Mesenchymal stem cell (in vitro differentiated cells and primary cell): Measurements from ENCODE around the gene CYP4Z1.

Source experiments
- DNase-seq: peaks from one replicate; pipeline ENCODE4 v3.0.0-alpha.2; 2013
- H2AFZ ChIP-seq: one replicate; pipeline ENCODE4 v1.6.1; 2013; ENCODE audit warnings: low read depth, mild to moderate bottlenecking, control low read depth, inconsistent platforms, low read length, moderate library complexity
- H2AK5ac ChIP-seq: 2 replicates; pipeline ENCODE4 v1.6.1; 2013; ENCODE audit warnings: low read length, moderate library complexity, mild to moderate bottlenecking, inconsistent platforms; ENCODE audit not compliant: severe bottlenecking
- H2BK120ac ChIP-seq: one replicate; pipeline ENCODE4 v1.6.1; 2013; ENCODE audit warnings: low read depth, mild to moderate bottlenecking, inconsistent platforms, low read length, moderate library complexity
- H2BK12ac ChIP-seq, 2 experiments: one replicate each; pipeline ENCODE4 v1.6.1; 2013; ENCODE audit warnings: inconsistent platforms in 2 of 2, low read length in 2 of 2, mild to moderate bottlenecking in 2 of 2, moderate library complexity in 2 of 2, control low read depth in 1 of 2
- H2BK15ac ChIP-seq: one replicate; pipeline ENCODE4 v1.6.1; 2013; ENCODE audit warnings: mild to moderate bottlenecking, low read depth, inconsistent platforms; ENCODE audit not compliant: poor library complexity, severe bottlenecking
- H2BK5ac ChIP-seq: 2 replicates; pipeline ENCODE4 v1.6.1; 2013; ENCODE audit warnings: low read depth, mild to moderate bottlenecking, low read length, control low read depth, inconsistent platforms; ENCODE audit not compliant: poor library complexity, severe bottlenecking
- H3K14ac ChIP-seq, 2 experiments: one replicate each; pipeline ENCODE4 v1.6.1; 2013; ENCODE audit warnings: inconsistent platforms in 2 of 2, low read length in 2 of 2, control low read depth in 1 of 2, mild to moderate bottlenecking in 1 of 2, moderate library complexity in 1 of 2
- H3K18ac ChIP-seq, 2 experiments: one replicate each; pipeline ENCODE4 v1.6.1; 2013; ENCODE audit warnings: inconsistent platforms in 2 of 2, low read length in 2 of 2, control low read depth in 1 of 2, low read depth in 1 of 2, mild to moderate bottlenecking in 1 of 2
- H3K23ac ChIP-seq, 2 experiments: one replicate each; pipeline ENCODE4 v1.6.1; 2013; ENCODE audit warnings: inconsistent platforms in 2 of 2, low read length in 2 of 2, mild to moderate bottlenecking in 2 of 2, moderate library complexity in 2 of 2, control low read depth in 1 of 2
- H3K27ac ChIP-seq: 2 replicates; pipeline ENCODE4 v1.5.1; 2013; ENCODE audit warnings: mild to moderate bottlenecking, moderate library complexity, low read length, control low read depth, inconsistent platforms; ENCODE audit not compliant: poor library complexity, severe bottlenecking
- H3K27me3 ChIP-seq, 2 experiments: 2 replicates each; pipeline versions ENCODE4 v1.6.1 to v1.7.0; 2013; ENCODE audit warnings: low read length in 2 of 2, mild to moderate bottlenecking in 2 of 2, moderate library complexity in 2 of 2, control low read depth in 1 of 2, inconsistent platforms in 1 of 2; ENCODE audit not compliant: control insufficient read depth in 1 of 2, insufficient read depth in 1 of 2
- H3K36me3 ChIP-seq, 2 experiments: 2 replicates each; pipeline versions ENCODE4 v1.6.1 to v1.7.0; 2013; ENCODE audit warnings: low read length in 2 of 2, control low read depth in 1 of 2, inconsistent platforms in 1 of 2, low read depth in 1 of 2, mild to moderate bottlenecking in 1 of 2; ENCODE audit not compliant: insufficient read depth in 2 of 2, control insufficient read depth in 1 of 2
- H3K4ac ChIP-seq, 2 experiments: one replicate each; pipeline ENCODE4 v1.6.1; 2013; ENCODE audit warnings: inconsistent platforms in 2 of 2, low read length in 2 of 2, mild to moderate bottlenecking in 2 of 2, moderate library complexity in 2 of 2, control low read depth in 1 of 2, low read depth in 1 of 2
- H3K4me1 ChIP-seq: 2 replicates; pipeline ENCODE4 v1.6.1; 2013; ENCODE audit warnings: low read depth, low read length, control low read depth; ENCODE audit not compliant: control insufficient read depth, insufficient read depth
- H3K4me2 ChIP-seq: 2 replicates; pipeline ENCODE4 v1.6.1; 2013; ENCODE audit warnings: low read length, mild to moderate bottlenecking, inconsistent platforms; ENCODE audit not compliant: poor library complexity, severe bottlenecking
- H3K4me3 ChIP-seq, 2 experiments: 2 replicates each; pipeline versions ENCODE4 v1.5.1 to v1.7.0; 2013; ENCODE audit warnings: low read length in 2 of 2, mild to moderate bottlenecking in 2 of 2, control low read depth in 1 of 2, low read depth in 1 of 2; ENCODE audit not compliant: insufficient read depth in 1 of 2
- H3K79me1 ChIP-seq: replicated peaks from 2 replicates; pipeline ENCODE4 v1.6.1; 2013; ENCODE audit warnings: mild to moderate bottlenecking, control low read depth, low read length, inconsistent platforms; ENCODE audit not compliant: poor library complexity, severe bottlenecking
- H3K9ac ChIP-seq: 2 replicates; pipeline ENCODE4 v1.7.0; 2013; ENCODE audit warnings: mild to moderate bottlenecking, low read length, moderate library complexity
- H3K9me3 ChIP-seq: 2 replicates; pipeline ENCODE4 v1.7.0; 2013; ENCODE audit warnings: mild to moderate bottlenecking, low read length; ENCODE audit not compliant: control insufficient read depth
- H4K8ac ChIP-seq: one replicate; pipeline ENCODE4 v1.6.1; 2013; ENCODE audit warnings: inconsistent platforms, mild to moderate bottlenecking, low read length, moderate library complexity
- H4K91ac ChIP-seq: one replicate; pipeline ENCODE4 v1.6.1; 2013; ENCODE audit warnings: mild to moderate bottlenecking, low read length, inconsistent platforms
- WGBS: methylation state at CpG from one replicate; pipeline ENCODE4 v1.1.7; 2013; ENCODE audit warnings: mixed read lengths; 5-methylcytosine and 5-hydroxymethylcytosine counted together

CYP4Z1 gene

GRCh38 chr1:47024141-47024801, 42.8 kb upstream of the CYP4Z1 start:
- Histone ChIP-seq H2BK12ac (no peak overlapping the region), H2BK120ac (no peak overlapping the region), H4K8ac (no peak overlapping the region), H3K27ac (no peak overlapping the region), H4K91ac (no peak overlapping the region), H3K4me3 (peak overlapping the region in 1 of 2 experiments; percentile 72), H3K9me3 (no peaks in the 10 kb centered on the region), H3K14ac (no peak overlapping the region), H2AK5ac (no peak overlapping the region), H3K4me1 (peaks cover 6% of the 10 kb centered on the region), H3K4me2 (peak overlapping the region; percentile 51), H3K79me1 (no peaks in the 10 kb centered on the region), H2BK15ac (no peak overlapping the region), H3K4ac (no peak overlapping the region), H3K27me3 (peaks cover 8 to 27% of the 10 kb centered on the region in 2 experiments), H3K9ac (no peak overlapping the region), H3K23ac (no peak overlapping the region), H3K36me3 (no peaks in the 10 kb centered on the region), H2BK5ac (no peak overlapping the region), H3K18ac (no peak overlapping the region), H2AFZ (no peak overlapping the region)
- DNase-seq: no peak
- WGBS: 13% methylated on average over 3 of the region's 8 CpGs

GRCh38 chr1:47030170-47030805, 36.7 kb upstream of the CYP4Z1 start:
- Histone ChIP-seq H3K9ac (no peak overlapping the region), H3K79me1 (no peaks in the 10 kb centered on the region), H3K27me3 (no peaks in the 10 kb centered on the region), H3K4me2 (no peak overlapping the region), H2BK120ac (no peak overlapping the region), H4K8ac (no peak overlapping the region), H3K9me3 (no peaks in the 10 kb centered on the region), H3K14ac (no peak overlapping the region), H2AK5ac (no peak overlapping the region), H3K23ac (no peak overlapping the region), H2BK5ac (no peak overlapping the region), H3K36me3 (no peaks in the 10 kb centered on the region), H2AFZ (no peak overlapping the region), H3K4ac (no peak overlapping the region), H3K4me1 (no peaks in the 10 kb centered on the region), H3K27ac (no peak overlapping the region), H3K18ac (no peak overlapping the region), H3K4me3 (no peak overlapping the region), H2BK12ac (no peak overlapping the region), H4K91ac (no peak overlapping the region), H2BK15ac (no peak overlapping the region)
- no peak for DNase-seq
- WGBS: 54% methylated on average over 3 of the region's 3 CpGs

- H3K18ac ChIP-seq: no peak overlapping the region
- no peak overlapping the region for H3K27ac ChIP-seq
- no peak overlapping the region for H2AK5ac ChIP-seq
- H3K27me3 ChIP-seq: no peaks in the 10 kb centered on the region
- H3K36me3 ChIP-seq: no peaks in the 10 kb centered on the region
- no peak overlapping the region for H2BK15ac ChIP-seq
- DNase-seq: no peak
- no peak overlapping the region for H3K23ac ChIP-seq
- H3K4me3 ChIP-seq: peak overlapping the region in 1 of 2 experiments; percentile 52
- no peaks in the 10 kb centered on the region for H3K9me3 ChIP-seq
- no peaks in the 10 kb centered on the region for H3K79me1 ChIP-seq
- H2AFZ ChIP-seq: no peak overlapping the region
- H2BK120ac ChIP-seq: no peak overlapping the region
- no peak overlapping the region for H3K4ac ChIP-seq
- no peak overlapping the region for H3K4me2 ChIP-seq
- WGBS: 25% methylated on average over 2 of the region's 3 CpGs
- no peak overlapping the region for H3K9ac ChIP-seq
- no peak overlapping the region for H3K14ac ChIP-seq
- no peak overlapping the region for H4K8ac ChIP-seq
- no peak overlapping the region for H2BK5ac ChIP-seq
- H2BK12ac ChIP-seq: no peak overlapping the region
- no peak overlapping the region for H4K91ac ChIP-seq
- H3K4me1 ChIP-seq: no peaks in the 10 kb centered on the region
These were observed 36.0 kb upstream of the CYP4Z1 start for GRCh38 chr1:47031059-47031458.

GRCh38 chr1:47031585-47031984, 35.4 kb upstream of the CYP4Z1 start:
- Histone ChIP-seq H3K27ac (no peak overlapping the region), H3K18ac (no peak overlapping the region), H2AFZ (no peak overlapping the region), H2BK12ac (no peak overlapping the region), H2BK120ac (no peak overlapping the region), H3K4ac (no peak overlapping the region), H4K8ac (no peak overlapping the region), H3K9ac (no peak overlapping the region), H2AK5ac (no peak overlapping the region), H3K9me3 (no peaks in the 10 kb centered on the region), H3K27me3 (no peaks in the 10 kb centered on the region), H2BK5ac (no peak overlapping the region), H2BK15ac (no peak overlapping the region), H3K4me3 (peak overlapping the region in 1 of 2 experiments; percentile 52), H3K4me1 (no peaks in the 10 kb centered on the region), H3K23ac (no peak overlapping the region), H3K79me1 (no peaks in the 10 kb centered on the region), H3K36me3 (no peaks in the 10 kb centered on the region), H4K91ac (no peak overlapping the region), H3K4me2 (no peak overlapping the region), H3K14ac (no peak overlapping the region)
- DNase-seq: no peak
- 44% methylated on average over 3 of the region's 3 CpGs for WGBS
